Stimulated activated CD4-positive, alpha-beta T cell treated with anti-CD3 and anti-CD28 coated beads, Interleukin-12 subunit alpha, Interleukin-12 subunit beta, amount 100 ng/mL, for 24 hours (primary cell): ENCODE data around the gene CASTOR1.

Experiments
- DNase-seq, 2 experiments: peaks; one replicate each; pipeline ENCODE4 v3.0.0-alpha.2; 2020; ENCODE audit warnings: low read depth in 2 of 2

The CASTOR1 gene

DNA sequence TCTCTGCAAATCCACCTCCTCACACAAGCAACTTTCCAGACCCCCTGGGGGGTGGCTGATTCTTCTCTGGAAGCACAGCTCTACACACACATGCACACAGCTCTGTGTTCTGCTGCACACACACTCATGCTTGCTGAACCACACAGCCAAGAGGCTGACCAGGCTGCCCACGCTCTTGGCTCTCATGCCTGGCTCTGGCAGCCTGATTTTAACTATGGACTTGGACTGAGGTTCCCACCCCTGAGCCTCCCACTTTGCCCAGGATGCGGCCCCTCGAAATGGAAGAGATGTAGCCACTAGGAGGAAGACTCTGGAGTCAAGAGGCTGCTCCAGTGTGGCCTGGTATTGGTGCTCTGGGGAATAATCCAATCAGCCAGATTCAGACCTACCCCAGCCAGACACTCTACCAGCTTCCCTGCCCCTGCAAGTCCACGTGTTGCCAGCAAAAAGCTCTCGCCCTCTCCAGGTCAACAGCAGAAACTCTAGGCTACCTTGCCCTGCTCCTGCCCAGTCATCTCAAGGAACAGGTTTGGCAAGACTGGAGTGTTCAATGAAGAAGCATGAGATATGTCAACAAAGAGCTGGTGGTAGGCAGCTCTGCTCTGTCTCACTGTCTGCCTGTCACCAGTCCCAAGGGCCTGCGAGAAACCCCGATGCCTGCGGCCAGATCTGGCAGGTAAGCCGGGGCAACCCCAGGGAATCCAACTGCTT is 8.8 kb upstream of the CASTOR1 start:
- DNase-seq = no peak

DNA sequence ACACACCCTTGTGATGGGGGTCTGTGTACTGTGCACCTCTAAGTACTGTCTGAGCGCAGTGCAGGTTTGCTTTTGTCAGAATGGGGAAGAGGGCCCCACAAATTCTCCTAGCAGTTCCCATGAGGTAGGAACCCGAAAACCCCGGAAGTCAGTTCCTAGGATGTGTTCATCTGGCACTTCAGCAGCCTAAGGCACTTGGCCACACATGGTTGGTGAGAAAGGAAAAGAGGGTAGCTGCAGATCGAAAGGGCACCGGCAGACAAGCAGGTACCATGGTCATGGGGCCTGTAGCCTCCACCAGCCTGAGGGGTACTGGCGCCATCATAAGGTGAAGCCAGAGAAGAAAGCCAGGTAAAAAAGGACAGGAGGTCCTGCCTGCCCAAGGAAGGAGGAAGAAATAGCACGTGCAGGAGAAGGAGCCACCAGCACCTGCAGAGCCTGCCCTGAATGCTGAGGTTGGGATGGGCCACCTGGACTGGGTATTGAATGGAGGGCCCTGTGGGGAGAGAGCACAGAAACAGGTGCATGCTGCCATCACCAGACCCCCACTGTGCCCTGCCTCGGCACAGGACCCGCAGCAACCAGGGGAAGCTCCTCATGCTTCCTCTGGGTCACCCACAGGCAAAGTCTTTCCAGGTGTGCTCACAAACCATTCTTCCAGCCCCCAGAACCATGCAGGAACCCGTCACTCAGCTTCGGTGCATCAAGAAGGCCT is 8.1 kb upstream of the CASTOR1 start:
- DNase-seq = no peak

DNA sequence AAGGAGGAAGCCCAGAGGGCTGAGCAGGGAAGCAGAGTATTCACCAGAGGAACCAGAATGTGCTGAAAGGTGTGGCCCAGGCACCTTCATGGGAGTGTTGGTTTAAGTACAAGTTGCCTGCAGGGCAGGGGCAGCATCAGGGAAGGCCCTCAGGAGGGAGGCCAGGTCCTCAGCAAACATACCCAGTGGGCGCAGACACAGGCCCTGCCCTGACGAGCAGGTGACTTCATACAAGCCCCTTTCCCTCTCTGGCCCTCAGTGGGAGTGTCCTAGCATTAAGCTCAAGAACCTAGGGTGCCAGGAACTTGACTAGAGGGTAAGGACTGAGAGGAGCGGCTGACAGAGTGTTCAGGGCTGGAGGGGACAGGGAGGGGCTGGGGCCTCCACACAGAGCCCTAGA is 7.5 kb upstream of the CASTOR1 start:
- DNase-seq = no peak

DNA sequence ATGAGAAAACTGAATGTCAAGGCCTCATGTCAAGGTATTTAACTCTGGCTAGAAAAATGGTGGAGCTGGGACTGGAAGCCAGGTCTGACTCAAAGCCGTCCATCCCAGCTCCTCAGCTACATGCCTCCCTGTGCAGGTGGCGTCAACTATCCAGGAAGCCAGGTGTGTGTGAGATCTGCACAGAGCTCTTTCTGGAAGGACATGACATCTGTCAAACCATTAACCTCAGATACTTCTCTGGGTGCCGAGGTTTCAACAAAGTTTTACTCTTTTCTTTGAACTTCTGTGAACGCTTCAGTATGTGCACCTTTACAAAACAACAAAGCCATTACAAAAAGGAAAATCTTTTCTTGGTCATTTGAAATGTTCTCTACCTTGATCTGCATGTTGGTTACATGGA is 7.0 kb upstream of the CASTOR1 start:
- DNase-seq = no peak

DNA sequence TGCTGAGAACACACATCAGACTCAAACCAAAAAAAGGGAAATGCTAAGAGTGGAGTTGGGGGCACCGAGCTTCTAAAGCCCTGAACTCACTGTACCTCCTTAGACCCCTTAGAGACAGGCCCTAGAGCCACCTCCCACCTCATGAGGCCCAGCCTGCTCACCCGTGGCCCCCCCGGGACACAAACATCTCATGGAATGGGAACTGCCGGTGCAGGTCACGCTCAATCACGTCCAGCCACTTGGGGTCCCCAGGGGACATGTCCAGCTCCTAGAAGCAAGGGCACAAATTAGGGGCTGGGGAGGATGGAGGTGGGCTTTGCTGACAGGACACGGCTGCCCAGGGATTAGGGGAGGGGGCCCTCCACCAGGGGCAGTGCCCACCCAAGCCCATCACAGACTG is 6.3 kb upstream of the CASTOR1 start:
- no peak for DNase-seq

GRCh38 chr22:30294830-30295229 is 5.5 kb upstream of the CASTOR1 start:
- DNase-seq = no peak

GRCh38 chr22:30294066-30294465 is 4.8 kb upstream of the CASTOR1 start:
- DNase-seq = no peak

- DNase-seq = no peak
Measured at GRCh38 chr22:30293026-30293425, 3.7 kb upstream of the CASTOR1 start.

- no peak for DNase-seq
Measured at GRCh38 chr22:30292069-30292970, 3.0 kb upstream of the CASTOR1 start.

DNA sequence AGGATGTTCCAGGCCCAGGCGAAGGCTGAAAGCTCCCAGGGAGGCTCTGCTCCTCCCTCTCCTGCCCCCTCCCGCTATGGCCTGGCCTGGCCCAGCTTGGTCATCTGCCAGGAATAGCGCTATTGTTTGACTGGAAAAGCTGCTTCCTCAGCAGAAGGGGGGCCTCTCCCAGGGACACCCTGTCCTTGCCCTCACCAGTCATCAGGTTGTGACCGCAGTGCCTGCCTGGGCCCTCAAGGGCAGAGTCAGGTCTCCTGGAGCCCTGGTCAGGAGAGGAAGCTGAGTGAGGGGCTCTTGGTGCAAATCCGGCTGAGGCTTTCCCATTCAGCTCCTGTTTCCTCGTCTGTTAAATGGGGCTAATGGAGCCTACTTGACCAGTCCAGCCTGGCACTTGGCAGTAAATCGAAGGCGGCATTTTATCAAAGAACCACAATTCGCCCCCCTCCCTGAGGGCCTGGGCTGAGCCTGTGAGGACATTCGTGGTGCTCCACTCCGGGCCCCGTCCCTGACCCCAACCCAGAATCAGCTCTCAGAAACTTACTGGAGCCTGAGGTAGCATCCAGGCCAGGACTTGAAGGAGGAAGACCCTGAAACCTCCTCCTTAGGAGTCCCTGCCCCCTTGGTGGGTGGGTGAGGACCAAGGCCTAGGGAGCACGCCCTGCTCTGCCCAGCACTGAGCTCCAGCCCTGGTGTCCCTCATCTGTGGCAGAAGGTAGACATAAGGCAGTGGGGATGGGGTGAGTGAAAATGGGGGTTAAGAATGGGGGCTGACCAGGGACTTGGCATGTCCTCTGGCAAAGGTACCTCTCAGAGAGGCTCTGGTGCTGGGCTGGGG is 2.0 kb upstream of the CASTOR1 start:
- no peak for DNase-seq

GRCh38 chr22:30290342-30291057 is 1.2 kb upstream of the CASTOR1 start:
- no peak for DNase-seq

DNA sequence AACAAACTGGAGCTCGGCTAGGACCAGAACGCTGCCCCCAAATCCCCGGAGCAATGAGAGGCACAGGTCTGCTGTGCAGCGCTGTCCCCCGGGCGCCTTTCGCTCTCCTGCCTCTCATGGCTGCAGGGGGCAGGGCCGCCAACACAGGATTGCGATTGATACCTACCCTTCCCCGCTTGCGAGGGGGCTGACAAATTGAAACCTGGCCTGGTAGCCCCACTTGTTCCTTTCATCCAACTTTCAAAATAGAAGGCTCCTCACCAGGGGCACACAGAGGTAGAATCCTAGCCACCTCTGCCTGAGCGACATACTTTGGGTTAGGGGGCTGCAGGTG is 642 bp upstream of the CASTOR1 start:
- no peak for DNase-seq

GRCh38 chr22:30288419-30289140 is 725 bp downstream of the CASTOR1 start:
- DNase-seq = no peak

- DNase-seq = peak; percentile 67 to 89
Measured at GRCh38 chr22:30287648-30288418, 1.5 kb downstream of the CASTOR1 start.

DNA sequence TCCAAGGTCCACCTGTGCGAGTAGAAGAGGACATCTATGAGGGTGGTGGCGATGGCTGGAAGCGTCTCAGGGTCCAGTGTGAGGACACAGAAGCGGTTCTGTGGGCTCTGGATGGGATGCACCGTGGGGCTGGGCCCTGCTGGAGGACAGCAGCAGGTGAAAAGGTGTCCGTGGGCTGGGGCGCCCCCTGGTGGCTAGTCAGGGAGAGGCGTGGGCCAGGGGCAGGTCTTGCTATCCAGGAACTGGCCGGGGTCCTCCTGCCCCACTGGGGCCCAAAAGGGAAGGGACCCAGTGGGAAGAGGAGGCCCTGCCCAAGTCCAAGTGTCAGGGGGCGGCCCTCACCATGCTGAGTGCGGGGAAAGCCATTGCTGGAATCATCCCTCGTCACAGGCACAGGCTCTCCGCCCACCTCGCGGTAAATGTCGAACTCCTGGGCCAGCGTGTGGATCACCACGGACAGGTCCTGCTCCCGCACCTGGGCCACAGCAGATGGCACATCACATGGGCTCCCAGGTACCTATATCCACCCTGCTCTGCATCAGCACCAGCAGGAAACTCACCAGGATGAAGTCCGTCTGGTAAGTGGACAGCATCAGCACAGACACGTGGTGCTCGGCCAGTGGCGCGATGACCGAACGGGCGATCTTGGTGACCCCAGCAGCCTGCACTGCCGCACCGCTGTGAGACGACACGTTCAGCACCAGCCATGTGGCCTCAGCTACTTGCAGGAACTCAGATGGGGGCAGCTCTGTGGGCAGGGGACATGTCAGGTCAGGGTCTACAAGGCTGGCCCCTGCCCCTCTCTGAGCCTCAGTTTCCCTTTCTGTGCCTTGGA is 2.3 kb downstream of the CASTOR1 start:
- DNase-seq = peak; percentile 77 to 89

DNA sequence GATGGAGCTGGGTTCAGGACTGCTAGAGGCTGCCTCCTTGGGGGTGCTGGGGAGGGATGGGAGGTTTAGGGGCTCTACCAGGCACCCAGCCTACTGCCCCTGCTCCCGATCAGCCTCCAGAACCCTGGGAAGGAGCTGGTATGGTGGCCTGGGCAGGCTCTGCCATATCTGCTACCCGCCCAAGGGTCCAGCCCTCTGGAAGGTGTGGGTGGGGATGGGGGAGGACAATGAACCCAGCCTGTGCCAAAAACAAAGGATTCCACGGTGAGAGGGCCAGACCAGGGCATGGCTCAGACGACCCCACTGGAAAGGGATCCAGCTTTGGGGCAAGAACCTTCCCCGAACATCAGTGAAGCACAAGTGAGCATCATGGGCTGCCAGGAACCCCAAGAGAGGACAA is 3.0 kb downstream of the CASTOR1 start:
- no peak for DNase-seq

- no peak for DNase-seq
Measured at GRCh38 chr22:30285846-30286200, 3.5 kb downstream of the CASTOR1 start.

DNA sequence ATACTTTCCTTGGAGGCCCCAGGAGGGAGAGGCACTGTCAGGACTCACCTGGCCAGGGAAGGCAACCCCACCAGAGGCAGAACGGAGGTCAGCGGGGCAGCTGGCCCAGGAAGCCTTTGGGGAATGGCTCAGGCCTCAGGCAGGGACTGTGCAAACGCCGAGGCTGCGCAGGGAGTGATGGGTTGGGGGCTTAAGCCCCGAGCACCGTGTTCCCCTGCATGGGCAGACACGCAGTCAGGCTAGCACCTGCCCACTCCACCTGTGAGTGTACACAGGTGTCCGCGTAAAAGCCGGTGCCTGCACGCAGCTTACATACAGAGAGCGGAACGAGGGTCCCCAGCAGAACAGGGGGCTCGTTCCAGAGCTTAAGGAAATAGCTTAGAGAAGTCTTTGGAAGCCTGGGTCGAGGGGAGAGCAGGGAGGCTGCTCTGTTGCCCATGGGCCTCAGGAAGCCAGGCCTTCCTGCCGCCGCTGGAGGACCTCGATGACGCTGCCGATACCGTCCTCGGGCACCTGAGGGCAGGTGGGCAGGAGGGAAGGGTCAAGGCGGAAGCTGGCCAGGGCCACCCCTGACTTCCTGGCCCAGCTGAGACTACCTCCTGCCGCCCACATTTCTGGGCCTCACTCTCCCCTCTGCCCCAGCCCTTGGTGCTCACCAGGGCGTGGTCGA is 4.0 kb downstream of the CASTOR1 start:
- no peak for DNase-seq
